ENCODE measurements around the gene POP7.

POP7 gene

DNA sequence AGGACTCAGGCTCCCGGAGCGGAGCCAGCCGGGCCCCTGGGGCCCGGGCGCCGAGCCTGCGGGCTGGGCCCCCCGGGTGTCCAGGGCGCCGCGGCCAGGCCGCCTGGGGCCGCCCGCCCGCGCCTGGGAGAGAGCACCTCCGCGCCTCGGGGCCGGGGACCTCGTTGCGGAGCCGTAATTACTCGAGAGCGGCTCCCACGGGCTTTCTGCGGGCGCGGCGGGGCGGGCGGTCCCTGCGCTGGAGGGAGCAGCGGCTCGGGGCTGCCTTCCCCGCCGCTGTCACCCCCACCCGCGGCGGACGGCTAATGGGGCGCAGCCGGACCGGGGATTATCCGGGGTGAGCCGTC is 30.8 kb upstream of the POP7 start:
- no peak for DNase-seq (ENCODE audit: extremely low read depth, insufficient read length)
- Histone ChIP-seq H3K4me3 (replicated peaks; ENCODE audit: low read depth, low read length) (peak overlapping the region; percentile 96), H3K36me3 (ENCODE audit: control insufficient read depth, insufficient read depth, low read length) (peaks cover 24% of the 10 kb centered on the region), H3K27me3 (replicated peaks; ENCODE audit: control insufficient read depth, insufficient read depth, low read length) (no peaks in the 10 kb centered on the region)
- TF ChIP-seq, protein P1, sequence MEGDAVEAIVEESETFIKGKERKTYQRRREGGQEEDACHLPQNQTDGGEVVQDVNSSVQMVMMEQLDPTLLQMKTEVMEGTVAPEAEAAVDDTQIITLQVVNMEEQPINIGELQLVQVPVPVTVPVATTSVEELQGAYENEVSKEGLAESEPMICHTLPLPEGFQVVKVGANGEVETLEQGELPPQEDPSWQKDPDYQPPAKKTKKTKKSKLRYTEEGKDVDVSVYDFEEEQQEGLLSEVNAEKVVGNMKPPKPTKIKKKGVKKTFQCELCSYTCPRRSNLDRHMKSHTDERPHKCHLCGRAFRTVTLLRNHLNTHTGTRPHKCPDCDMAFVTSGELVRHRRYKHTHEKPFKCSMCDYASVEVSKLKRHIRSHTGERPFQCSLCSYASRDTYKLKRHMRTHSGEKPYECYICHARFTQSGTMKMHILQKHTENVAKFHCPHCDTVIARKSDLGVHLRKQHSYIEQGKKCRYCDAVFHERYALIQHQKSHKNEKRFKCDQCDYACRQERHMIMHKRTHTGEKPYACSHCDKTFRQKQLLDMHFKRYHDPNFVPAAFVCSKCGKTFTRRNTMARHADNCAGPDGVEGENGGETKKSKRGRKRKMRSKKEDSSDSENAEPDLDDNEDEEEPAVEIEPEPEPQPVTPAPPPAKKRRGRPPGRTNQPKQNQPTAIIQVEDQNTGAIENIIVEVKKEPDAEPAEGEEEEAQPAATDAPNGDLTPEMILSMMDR (IDR thresholded peaks at IDR 0.05; ENCODE audit: insufficient read depth, low read length, poor library complexity, severe bottlenecking): no peak

- DNase-seq (ENCODE audit: extremely low read depth, insufficient read length): peak; percentile 90
- Histone ChIP-seq H3K27me3 (replicated peaks; ENCODE audit: control insufficient read depth, insufficient read depth, low read length) (no peaks in the 10 kb centered on the region), H3K4me3 (replicated peaks; ENCODE audit: low read depth, low read length) (peak overlapping the region; percentile 96), H3K36me3 (ENCODE audit: control insufficient read depth, insufficient read depth, low read length) (peaks cover 30% of the 10 kb centered on the region)
- TF ChIP-seq, protein P1 (IDR thresholded peaks at IDR 0.05; ENCODE audit: insufficient read depth, low read length, poor library complexity, severe bottlenecking): no peak
Observed at GRCh38 chr7:100675581-100676350, 30.2 kb upstream of the POP7 start.

DNA sequence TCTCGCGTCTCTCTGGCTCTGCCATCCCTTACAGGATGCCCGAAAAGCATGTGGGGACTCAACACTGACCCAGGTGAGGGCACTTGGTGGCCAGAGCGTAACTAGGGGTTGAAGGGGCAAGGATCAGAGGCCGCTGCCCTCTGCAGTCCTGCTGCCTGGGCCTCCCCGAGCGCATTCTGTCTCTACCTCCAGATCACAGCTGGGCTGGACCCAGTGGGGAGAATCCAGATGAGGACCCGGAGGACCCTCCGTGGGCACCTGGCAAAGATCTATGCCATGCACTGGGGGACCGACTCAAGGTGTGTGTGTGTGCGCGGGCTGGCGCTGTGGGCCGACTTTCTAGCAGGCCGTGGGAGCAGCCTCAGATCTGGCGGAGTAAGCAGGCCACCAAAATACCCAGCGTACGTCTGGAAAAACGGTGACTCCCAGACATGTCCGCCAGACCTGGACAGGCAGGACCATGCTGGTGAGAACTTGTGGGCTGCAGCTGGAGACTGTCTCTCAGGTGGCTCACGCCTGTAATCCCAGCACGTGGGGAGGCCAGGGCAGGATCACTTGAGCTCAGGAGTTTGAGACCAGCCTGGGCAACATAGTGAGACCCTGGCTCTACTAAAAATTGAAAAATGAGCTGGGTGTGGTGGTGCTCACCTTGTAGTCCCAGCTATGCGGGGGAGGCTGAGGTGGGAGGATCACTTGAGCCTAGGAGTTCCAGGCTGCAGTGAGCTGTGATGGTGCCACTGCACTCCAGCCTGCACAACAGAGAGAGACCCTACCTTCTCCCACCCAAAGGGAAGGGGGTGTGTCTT is 29.2 kb upstream of the POP7 start:
- peaks cover 36% of the 10 kb centered on the region for H3K36me3 ChIP-seq (ENCODE audit: control insufficient read depth, insufficient read depth, low read length)
- H3K4me3 ChIP-seq (replicated peaks; ENCODE audit: low read depth, low read length): peak overlapping the region; percentile 96
- TF ChIP-seq, protein P1 (IDR thresholded peaks at IDR 0.05; ENCODE audit: insufficient read depth, low read length, poor library complexity, severe bottlenecking): no peak
- DNase-seq (ENCODE audit: extremely low read depth, insufficient read length): no peak
- no peaks in the 10 kb centered on the region for H3K27me3 ChIP-seq (replicated peaks; ENCODE audit: control insufficient read depth, insufficient read depth, low read length)

- Histone ChIP-seq H3K36me3 (ENCODE audit: control insufficient read depth, insufficient read depth, low read length) (peaks cover 42% of the 10 kb centered on the region), H3K27me3 (replicated peaks; ENCODE audit: control insufficient read depth, insufficient read depth, low read length) (no peaks in the 10 kb centered on the region), H3K4me3 (replicated peaks; ENCODE audit: low read depth, low read length) (no peak overlapping the region)
- TF ChIP-seq, protein P1 (IDR thresholded peaks at IDR 0.05; ENCODE audit: insufficient read depth, low read length, poor library complexity, severe bottlenecking): no peak
- no peak for DNase-seq (ENCODE audit: extremely low read depth, insufficient read length)
Observed at GRCh38 chr7:100677308-100678267, 28.3 kb upstream of the POP7 start.

- Histone ChIP-seq H3K36me3 (ENCODE audit: control insufficient read depth, insufficient read depth, low read length) (peaks cover 48% of the 10 kb centered on the region), H3K27me3 (replicated peaks; ENCODE audit: control insufficient read depth, insufficient read depth, low read length) (no peaks in the 10 kb centered on the region), H3K4me3 (replicated peaks; ENCODE audit: low read depth, low read length) (no peak overlapping the region)
- no peak for DNase-seq (ENCODE audit: extremely low read depth, insufficient read length)
- TF ChIP-seq, protein P1 (IDR thresholded peaks at IDR 0.05; ENCODE audit: insufficient read depth, low read length, poor library complexity, severe bottlenecking): no peak
Observed at GRCh38 chr7:100678291-100678984, 27.5 kb upstream of the POP7 start.
